NCI-H2107 treated with DMSO at 0.1 percent for 48 hours (cell line): ENCODE results near the gene HMGB2.

Experiments
- DNase-seq: peaks from one replicate; lab custom pipeline; 2025; ENCODE audit not compliant: unreplicated experiment; lab: John Stamatoyannopoulos, UW

The HMGB2 gene

DNA sequence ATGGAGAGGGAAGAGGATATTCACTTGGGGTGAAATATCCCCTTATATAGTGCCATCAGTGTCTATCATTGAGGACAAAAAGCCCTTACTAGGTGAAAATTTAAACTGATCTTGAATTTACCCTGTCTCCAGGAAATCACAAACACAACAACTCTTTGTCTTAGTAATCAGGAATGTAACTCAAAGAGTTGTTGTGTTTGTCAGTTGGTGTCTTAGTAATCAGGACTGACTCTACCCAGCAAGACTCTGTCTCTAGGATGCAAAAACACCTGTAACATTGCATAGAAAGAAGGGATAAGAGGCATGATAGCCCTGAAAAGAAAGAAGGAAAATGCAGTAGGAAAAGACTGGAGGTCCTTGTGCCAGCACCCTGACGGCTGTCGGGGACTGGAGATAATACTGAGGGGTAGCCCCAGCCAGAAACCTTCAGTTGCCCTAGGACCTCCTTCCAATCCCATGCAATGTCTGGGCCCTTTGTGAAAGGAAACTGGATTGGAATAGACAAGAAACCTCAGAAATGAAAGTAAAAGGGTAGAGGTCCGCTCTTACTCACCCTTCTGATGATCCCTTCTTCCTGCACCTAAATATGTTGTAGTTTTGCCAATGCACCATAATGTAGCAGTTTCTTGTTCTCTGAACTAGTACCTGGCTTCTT, 45.3 kb downstream of the HMGB2 start:
- no peak for DNase-seq

DNA sequence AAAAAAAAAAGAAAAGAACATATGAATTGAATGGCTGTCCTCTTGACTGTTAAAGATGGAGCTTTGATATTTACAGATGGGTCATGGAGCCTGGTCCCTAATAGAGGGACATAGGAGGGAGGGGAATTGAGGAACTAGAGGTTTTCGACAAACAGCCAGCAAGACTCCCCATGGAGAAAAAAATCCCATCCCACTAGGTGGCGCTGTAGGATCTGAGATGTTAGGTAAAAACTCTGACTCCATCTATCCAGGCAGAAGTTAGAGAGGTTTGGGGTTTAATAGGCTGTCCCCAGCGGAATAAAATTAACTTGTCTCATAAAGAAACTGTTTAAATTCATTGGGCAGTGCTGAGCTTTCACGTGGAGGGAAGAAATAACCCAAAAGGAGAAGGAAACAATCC, 45.9 kb downstream of the HMGB2 start:
- no peak for DNase-seq

DNA sequence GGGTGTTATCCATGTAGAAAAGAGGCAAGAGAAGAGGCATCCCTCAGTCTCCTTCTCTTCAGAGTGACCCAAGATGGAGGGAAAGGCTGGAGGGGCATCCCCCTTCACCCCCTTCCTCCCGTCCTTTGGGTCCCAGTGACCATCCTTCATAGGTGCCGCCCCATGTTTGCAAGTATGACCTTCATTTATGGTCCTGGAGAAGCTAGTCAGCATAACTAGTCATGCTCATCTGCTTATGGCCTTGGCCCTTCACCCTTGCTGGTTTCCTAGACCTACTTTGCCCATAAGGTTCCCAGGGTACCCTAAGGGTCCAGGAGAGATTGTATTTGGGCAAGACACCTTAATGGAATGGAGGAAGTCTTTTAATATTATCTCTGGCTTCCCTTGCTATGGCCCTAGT, 46.7 kb downstream of the HMGB2 start:
- DNase-seq: no peak

DNA sequence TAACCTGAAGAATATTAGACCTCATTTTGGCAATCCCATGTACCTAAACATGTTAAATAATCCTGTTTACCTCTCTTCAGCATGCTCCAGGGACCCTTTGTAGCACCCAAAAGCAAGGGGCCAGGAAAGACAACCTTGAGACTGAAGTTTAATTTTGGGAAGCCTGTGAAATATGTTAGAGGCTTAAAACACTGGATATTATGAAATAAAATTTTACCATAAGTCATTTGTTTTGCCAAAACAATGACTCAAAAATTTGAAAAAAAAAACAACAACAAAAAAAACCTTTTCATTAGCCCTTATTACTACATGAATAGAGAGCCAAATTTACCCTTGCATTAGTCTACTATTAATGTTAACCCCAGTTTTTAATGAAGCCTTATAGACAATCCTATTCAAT, 49.7 kb downstream of the HMGB2 start:
- no peak for DNase-seq

DNA sequence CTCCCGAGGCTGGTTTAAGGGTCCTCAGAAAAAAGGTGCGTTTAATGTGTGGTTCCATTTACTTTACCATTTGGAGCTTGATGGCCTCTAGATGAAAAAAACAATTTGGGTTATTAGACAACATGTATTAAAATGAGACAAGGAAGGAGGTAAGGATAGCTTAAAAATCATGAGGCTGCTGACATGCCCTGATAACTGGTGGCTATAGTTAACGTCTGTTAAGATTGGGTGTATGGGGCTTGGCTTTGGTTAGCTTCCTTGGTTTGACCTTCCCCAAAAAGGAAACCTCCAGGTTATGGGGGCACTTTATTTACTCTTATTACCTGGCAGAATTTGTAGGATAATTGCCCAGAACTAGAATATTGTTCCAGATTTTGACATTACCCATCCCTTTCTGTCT, 51.5 kb downstream of the HMGB2 start:
- no peak for DNase-seq

DNA sequence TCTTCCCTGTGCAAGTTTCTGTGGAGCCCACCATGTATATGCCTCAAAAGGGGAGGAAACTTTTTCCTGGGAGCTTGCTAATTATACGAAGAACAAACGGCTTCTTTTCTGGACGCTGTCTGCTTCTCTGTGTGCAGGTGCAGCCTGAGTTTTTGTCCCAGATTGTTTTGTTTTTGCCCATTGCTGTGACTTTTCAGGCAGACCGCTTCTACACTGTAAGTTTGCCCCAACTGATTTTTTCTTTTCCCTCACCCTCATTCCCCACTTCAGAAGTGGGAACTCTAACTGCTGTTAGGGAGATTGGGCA, 51.9 kb downstream of the HMGB2 start:
- no peak for DNase-seq

DNA sequence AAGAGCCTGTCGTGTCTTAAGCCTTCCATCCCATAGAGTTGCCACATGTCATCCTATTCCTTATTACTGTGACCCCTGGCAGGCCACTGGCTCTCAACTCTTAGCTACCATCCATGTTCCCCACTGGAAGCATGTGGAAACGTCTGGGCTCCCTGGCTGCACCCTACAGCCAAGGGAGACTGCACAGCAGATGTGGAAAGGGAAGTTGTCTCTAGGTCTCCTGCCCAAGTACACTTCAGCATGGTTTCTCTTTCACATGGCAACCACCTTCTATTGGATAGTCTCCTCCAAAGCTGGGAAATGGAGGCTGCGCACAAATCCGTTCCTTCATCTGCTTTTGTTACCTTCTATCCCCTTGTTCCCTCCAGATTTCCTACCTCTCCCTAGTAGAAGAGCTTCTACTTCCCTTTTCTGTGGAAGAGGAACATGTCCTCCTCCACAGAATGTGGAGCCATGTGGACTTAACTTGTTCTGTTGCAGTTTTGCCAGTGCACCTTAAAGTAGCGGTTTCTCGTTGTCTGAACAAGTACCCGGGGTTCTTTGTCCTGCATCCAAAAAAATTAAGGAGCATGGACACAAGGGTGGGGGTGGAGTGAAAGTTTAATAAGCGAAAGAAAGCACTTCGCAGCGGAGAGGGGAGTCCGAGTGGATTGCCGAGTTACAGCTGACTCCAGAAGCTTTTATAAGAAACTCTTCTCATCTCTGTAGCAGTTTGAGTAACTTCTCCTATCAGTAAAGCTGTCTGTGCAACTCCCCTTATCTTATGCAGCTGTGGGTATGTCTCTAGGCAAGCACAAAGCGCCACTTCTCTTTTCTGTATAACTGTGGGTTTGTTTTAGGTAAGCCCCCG, 52.5 kb downstream of the HMGB2 start:
- no peak for DNase-seq
